Neural cell (in vitro differentiated cells): ENCODE data around the gene SLC41A1.
"Not testable (repeated sequence)": the region's sequence is repeated elsewhere in the genome, so short reads cannot be mapped to it uniquely, and the experiment has no call there.

Experiments used
- EP300 ChIP-seq: fragments of 450-650 bp; conservative IDR thresholded peaks from 2 replicates; pipeline ENCODE4 v1.6.1; 2014; ENCODE audit warnings: antibody characterized with exemption, mild to moderate bottlenecking, moderate library complexity; ENCODE audit not compliant: poor library complexity, severe bottlenecking
- RAD21 ChIP-seq: fragments of 450-650 bp; conservative IDR thresholded peaks from 2 replicates; pipeline ENCODE4 v1.6.1; 2014; ENCODE audit warnings: antibody characterized with exemption, mild to moderate bottlenecking, moderate library complexity
- SMC3 ChIP-seq: fragments of 450-650 bp; conservative IDR thresholded peaks from 2 replicates; pipeline ENCODE4 v1.6.1; 2014; ENCODE audit warnings: antibody characterized with exemption, mild to moderate bottlenecking, moderate library complexity; ENCODE audit not compliant: poor library complexity
- TAF1 ChIP-seq: IDR thresholded peaks from 2 replicates; pipeline ENCODE4 v1.6.1; 2012; ENCODE audit warnings: low read depth
- TF ChIP-seq, protein P1 (sequence below): fragments of 450-650 bp; IDR thresholded peaks from 2 replicates; pipeline ENCODE4 v1.5.1; 2014; ENCODE audit warnings: antibody characterized with exemption, mild to moderate bottlenecking, moderate library complexity; ENCODE audit not compliant: poor library complexity, severe bottlenecking

DNA sequence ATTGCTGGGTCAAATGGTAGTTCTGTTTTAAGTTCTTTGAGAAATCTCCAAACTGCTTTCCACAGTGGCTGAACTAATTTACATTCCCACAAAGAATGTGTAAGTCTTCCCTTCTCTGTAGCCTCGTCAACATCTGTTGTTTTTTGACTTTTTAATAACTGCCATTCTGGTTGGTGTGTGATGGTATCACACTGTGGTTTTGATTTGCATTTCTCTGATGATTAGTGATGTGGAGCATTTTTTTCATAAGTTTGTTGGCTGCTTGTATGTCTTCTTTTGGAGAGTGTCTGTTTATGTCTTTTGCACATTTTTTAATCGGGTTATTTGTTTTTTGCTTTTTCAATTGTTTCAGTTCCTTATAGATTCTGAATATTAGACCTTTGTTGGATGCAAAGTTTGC, 10.3 kb upstream of the SLC41A1 start:
- not testable (repeated sequence) for TF ChIP-seq EP300, TAF1, SMC3, RAD21
- TF ChIP-seq, protein P1, sequence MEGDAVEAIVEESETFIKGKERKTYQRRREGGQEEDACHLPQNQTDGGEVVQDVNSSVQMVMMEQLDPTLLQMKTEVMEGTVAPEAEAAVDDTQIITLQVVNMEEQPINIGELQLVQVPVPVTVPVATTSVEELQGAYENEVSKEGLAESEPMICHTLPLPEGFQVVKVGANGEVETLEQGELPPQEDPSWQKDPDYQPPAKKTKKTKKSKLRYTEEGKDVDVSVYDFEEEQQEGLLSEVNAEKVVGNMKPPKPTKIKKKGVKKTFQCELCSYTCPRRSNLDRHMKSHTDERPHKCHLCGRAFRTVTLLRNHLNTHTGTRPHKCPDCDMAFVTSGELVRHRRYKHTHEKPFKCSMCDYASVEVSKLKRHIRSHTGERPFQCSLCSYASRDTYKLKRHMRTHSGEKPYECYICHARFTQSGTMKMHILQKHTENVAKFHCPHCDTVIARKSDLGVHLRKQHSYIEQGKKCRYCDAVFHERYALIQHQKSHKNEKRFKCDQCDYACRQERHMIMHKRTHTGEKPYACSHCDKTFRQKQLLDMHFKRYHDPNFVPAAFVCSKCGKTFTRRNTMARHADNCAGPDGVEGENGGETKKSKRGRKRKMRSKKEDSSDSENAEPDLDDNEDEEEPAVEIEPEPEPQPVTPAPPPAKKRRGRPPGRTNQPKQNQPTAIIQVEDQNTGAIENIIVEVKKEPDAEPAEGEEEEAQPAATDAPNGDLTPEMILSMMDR, result not testable (repeated sequence)
